ENCODE data around the gene EFNA2. TPM values are rescaled to one million over a fixed set of nuclear protein-coding genes. Genes with fewer than 3 reads are reported as not detected.

Gene EFNA2
- total and polyA plus RNA-seq, 2 of the 4 experiments (the other 2 are of a cell fraction), result not detected

GRCh38 chr19:1310853-1311180, 25.1 kb downstream of the EFNA2 start:
- H4K91ac ChIP-seq (ENCODE audit: insufficient read depth, low read depth, low read length), result no peak overlapping the region
- no peak overlapping the region for H2AK9ac ChIP-seq (replicated peaks; ENCODE audit: low read depth, low read length, poor library complexity)
- ATAC-seq (ENCODE audit: low read depth) (no peak), DNase-seq (no peak)
- no peak overlapping the region for H3K4me2 ChIP-seq (ENCODE audit: low read depth, low read length)
- no peak overlapping the region for H4K5ac ChIP-seq (ENCODE audit: low read depth, low read length)
- no peak for TF ChIP-seq MXI1 (IDR thresholded peaks at IDR 0.05; ENCODE audit: borderline replicate concordance, low read depth, low read length)
- TF ChIP-seq NFE2L2 (IDR thresholded peaks at IDR 0.05; ENCODE audit: low read depth, low read length), result no peak
- TF ChIP-seq FOS (IDR thresholded peaks at IDR 0.05; ENCODE audit: low read depth, low read length), result no peak
- no peak for TF ChIP-seq RCOR1 (IDR thresholded peaks at IDR 0.05; ENCODE audit: insufficient replicate concordance, low read length)
- TF ChIP-seq POLR2A (IDR thresholded peaks at IDR 0.05; ENCODE audit: low read depth, low read length), result no peak
- no peaks in the 10 kb centered on the region for H3K79me1 ChIP-seq (ENCODE audit: low read depth in 1 of 2, low read length in 2 of 2)
- H3K18ac ChIP-seq (ENCODE audit: low read depth, low read length), result no peak overlapping the region
- no TSS peak for BruUV-seq (replicated peaks)
- no peaks in the 10 kb centered on the region for H3K9me3 ChIP-seq (ENCODE audit: control insufficient read depth, insufficient read depth, low read length)
- H3K27me3 ChIP-seq (ENCODE audit: control insufficient read depth, insufficient read depth, low read length), result peaks cover 9% of the 10 kb centered on the region
- ChIA-PET CTCF (no interaction called here), POLR2A (ENCODE audit: unreplicated experiment) (no interaction called here)
- no peak overlapping the region for H3K9ac ChIP-seq (ENCODE audit: low read depth, low read length)
- no peaks in the 10 kb centered on the region for H3K36me3 ChIP-seq (ENCODE audit: control insufficient read depth, insufficient read depth, low read length)
- no peak overlapping the region for H4K8ac ChIP-seq (ENCODE audit: low read depth in 2 of 2, low read length in 2 of 2)
- H2BK5ac ChIP-seq (ENCODE audit: low read depth, low read length, poor library complexity, severe bottlenecking), result no peak overlapping the region
- H2BK20ac ChIP-seq (ENCODE audit: low read depth, low read length), result no peak overlapping the region
- no peak overlapping the region for H2BK120ac ChIP-seq (ENCODE audit: low read depth, low read length)
- no peak overlapping the region for H2BK15ac ChIP-seq (ENCODE audit: low read depth, low read length)
- H3K4ac ChIP-seq (ENCODE audit: low read depth, low read length), result no peak overlapping the region
- H4K20me1 ChIP-seq (ENCODE audit: insufficient read depth, low read length), result no peaks in the 10 kb centered on the region; the same call in 1 of the 2 replicates
- 83% methylated on average over 5 of the region's 18 CpGs; no CpG with 5 or more reads in 1 of the 2 experiments for WGBS, 2 experiments (ENCODE audit: extremely low coverage in 2 of 2, insufficient read length in 1 of 2)
- no peak overlapping the region for H3K23ac ChIP-seq (ENCODE audit: low read depth, low read length)
- H3K9me1 ChIP-seq (ENCODE audit: insufficient read depth, low read length), result no peaks in the 10 kb centered on the region
- H3K56ac ChIP-seq (ENCODE audit: extremely low read depth, insufficient read depth, low read length), result no peak overlapping the region
- no peak overlapping the region for H3K27ac ChIP-seq (ENCODE audit: insufficient read depth, low read length)
- dilution Hi-C loops (cut with HindIII; ENCODE audit: low sequenced_read_pairs, unreplicated experiment), result no loop called here
- in situ Hi-C loops (cut with MboI; ENCODE audit: low sequenced_read_pairs), result no loop called here
- no peak overlapping the region for H3K4me3 ChIP-seq (ENCODE audit: insufficient read depth, low read depth, low read length)
- H2AFZ ChIP-seq (replicated peaks; ENCODE audit: low read length, poor library complexity), result no peak overlapping the region
- H2AK5ac ChIP-seq (ENCODE audit: low read depth, low read length), result no peak overlapping the region
- H3K14ac ChIP-seq (replicated peaks; ENCODE audit: low read depth, low read length), result no peak overlapping the region
- intact Hi-C loops (cut with micrococcal nuclease), result no loop called here
- H3K4me1 ChIP-seq (ENCODE audit: control insufficient read depth, insufficient read depth, low read length), result no peaks in the 10 kb centered on the region; the same call in 1 of the 2 replicates

Data from IMR-90 (cell line).